Brain pericyte (primary cell): ENCODE results near the gene NCKAP5.

Experiments
- DNase-seq: peaks from one replicate; pipeline ENCODE4 v3.0.0-alpha.2; 2012; ENCODE audit warnings: low read depth, low spot score

NCKAP5 gene

GRCh38 chr2:133152801-133153200 lies 415.5 kb downstream of the NCKAP5 start:
- DNase-seq = no peak

GRCh38 chr2:133148187-133148586 lies 420.1 kb downstream of the NCKAP5 start:
- no peak for DNase-seq

- no peak for DNase-seq
Observed at GRCh38 chr2:133146893-133147292, 421.4 kb downstream of the NCKAP5 start.

- DNase-seq = no peak
Observed at GRCh38 chr2:133143645-133144044, 424.6 kb downstream of the NCKAP5 start.

GRCh38 chr2:133142087-133142486 lies 426.2 kb downstream of the NCKAP5 start:
- DNase-seq = no peak

- no peak for DNase-seq
Observed at GRCh38 chr2:133140620-133141019, 427.6 kb downstream of the NCKAP5 start.

- no peak for DNase-seq
Observed at GRCh38 chr2:133139847-133140533, 428.3 kb downstream of the NCKAP5 start.

GRCh38 chr2:133138693-133139092 lies 429.6 kb downstream of the NCKAP5 start:
- DNase-seq = no peak

GRCh38 chr2:133135035-133135654 lies 433.1 kb downstream of the NCKAP5 start:
- no peak for DNase-seq

- DNase-seq = no peak
Observed at GRCh38 chr2:133130548-133131246, 437.6 kb downstream of the NCKAP5 start.

GRCh38 chr2:133124446-133124845 lies 443.8 kb downstream of the NCKAP5 start:
- DNase-seq = no peak

- DNase-seq = no peak
Observed at GRCh38 chr2:133123904-133124303, 444.4 kb downstream of the NCKAP5 start.

GRCh38 chr2:133123393-133123792 lies 444.9 kb downstream of the NCKAP5 start:
- no peak for DNase-seq

GRCh38 chr2:133122529-133122928 lies 445.7 kb downstream of the NCKAP5 start:
- no peak for DNase-seq

GRCh38 chr2:133120310-133120709 lies 448.0 kb downstream of the NCKAP5 start:
- no peak for DNase-seq

GRCh38 chr2:133110201-133110600 lies 458.1 kb downstream of the NCKAP5 start:
- no peak for DNase-seq

GRCh38 chr2:133109772-133110171 lies 458.5 kb downstream of the NCKAP5 start:
- no peak for DNase-seq

- no peak for DNase-seq
Observed at GRCh38 chr2:133107058-133107815, 461.0 kb downstream of the NCKAP5 start.

- no peak for DNase-seq
Observed at GRCh38 chr2:133104871-133105270, 463.4 kb downstream of the NCKAP5 start.

GRCh38 chr2:133098787-133099186 lies 469.5 kb downstream of the NCKAP5 start:
- DNase-seq = no peak

GRCh38 chr2:133097666-133098065 lies 470.6 kb downstream of the NCKAP5 start:
- DNase-seq = no peak

- DNase-seq = no peak
Observed at GRCh38 chr2:133092571-133092970, 475.7 kb downstream of the NCKAP5 start.
